Fibroblast of mammary gland (primary cell): Measurements from ENCODE around the gene LAMB4.
A peak's percentile ranks its signal among the peaks of the same experiment; 100 is the strongest.

Experiments
- DNase-seq: peaks from one replicate; pipeline ENCODE4 v3.0.0-alpha.2; 2010; ENCODE audit warnings: low read depth
- H3K4me3 ChIP-seq: 2 replicates; pipeline ENCODE4 v1.5.1; 2011; ENCODE audit warnings: low read depth, mild to moderate bottlenecking, low read length, moderate library complexity; ENCODE audit not compliant: control insufficient read depth
- TF ChIP-seq, protein P1 (sequence below): conservative IDR thresholded peaks from 2 replicates; pipeline ENCODE4 v1.5.1; 2011; ENCODE audit warnings: low read depth, low read length, inconsistent platforms; ENCODE audit not compliant: control insufficient read depth, insufficient read depth

LAMB4 gene

DNA sequence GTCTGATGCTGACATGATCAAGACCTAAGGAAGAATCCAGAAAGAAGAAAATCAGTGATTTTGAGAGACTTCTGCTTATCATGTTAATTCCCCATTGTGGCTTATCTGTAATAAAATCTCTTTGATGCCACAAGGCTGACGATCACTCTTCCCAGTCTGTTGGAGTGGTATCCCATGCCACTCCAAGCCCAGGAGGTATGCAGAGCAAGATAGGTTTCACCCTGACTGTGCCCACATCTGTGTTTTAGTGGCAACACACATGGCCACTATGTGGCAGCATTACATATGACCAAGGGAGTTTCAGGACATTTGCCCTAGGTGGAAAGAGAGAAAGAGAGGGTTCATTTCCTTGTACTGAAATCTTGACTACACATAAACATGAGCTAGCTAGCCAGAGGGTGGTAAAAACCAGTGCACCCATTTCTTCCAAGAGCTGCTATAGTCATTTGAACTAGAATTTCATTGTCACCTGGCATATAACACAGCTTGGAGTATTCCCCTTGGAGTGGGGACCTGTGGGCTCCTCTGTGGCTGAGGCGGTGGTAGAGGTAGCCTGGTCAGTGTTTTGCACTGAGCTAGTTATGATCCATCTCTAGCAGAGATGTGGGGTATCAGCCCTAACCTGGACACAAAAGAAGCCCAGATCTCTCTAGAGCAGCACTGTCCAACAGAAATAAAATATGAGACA is 20.8 kb downstream of the LAMB4 start:
- TF ChIP-seq, protein P1, sequence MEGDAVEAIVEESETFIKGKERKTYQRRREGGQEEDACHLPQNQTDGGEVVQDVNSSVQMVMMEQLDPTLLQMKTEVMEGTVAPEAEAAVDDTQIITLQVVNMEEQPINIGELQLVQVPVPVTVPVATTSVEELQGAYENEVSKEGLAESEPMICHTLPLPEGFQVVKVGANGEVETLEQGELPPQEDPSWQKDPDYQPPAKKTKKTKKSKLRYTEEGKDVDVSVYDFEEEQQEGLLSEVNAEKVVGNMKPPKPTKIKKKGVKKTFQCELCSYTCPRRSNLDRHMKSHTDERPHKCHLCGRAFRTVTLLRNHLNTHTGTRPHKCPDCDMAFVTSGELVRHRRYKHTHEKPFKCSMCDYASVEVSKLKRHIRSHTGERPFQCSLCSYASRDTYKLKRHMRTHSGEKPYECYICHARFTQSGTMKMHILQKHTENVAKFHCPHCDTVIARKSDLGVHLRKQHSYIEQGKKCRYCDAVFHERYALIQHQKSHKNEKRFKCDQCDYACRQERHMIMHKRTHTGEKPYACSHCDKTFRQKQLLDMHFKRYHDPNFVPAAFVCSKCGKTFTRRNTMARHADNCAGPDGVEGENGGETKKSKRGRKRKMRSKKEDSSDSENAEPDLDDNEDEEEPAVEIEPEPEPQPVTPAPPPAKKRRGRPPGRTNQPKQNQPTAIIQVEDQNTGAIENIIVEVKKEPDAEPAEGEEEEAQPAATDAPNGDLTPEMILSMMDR: peak; percentile 33
- no peak overlapping the region for H3K4me3 ChIP-seq
- DNase-seq: peak; percentile 28

DNA sequence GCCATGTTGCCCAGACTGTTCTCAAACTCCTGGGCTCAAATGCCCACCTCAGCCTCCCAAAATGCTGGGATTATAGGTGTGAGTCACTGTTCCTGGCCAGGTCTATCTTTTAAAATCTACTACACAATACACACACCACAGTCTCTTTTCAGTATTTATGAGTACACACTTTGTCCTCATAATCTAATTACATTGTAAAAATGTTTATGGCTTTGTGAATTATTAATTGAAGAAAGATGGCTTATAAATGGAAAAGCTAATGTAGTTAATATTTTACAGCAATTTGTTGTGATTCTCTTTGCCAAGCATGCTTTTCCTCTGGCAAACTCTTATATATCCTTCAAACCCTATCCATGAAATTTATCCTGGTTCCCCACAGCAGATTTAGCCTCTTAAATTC is 22.0 kb downstream of the LAMB4 start:
- DNase-seq: no peak
- TF ChIP-seq, protein P1: no peak
- H3K4me3 ChIP-seq: no peak overlapping the region

DNA sequence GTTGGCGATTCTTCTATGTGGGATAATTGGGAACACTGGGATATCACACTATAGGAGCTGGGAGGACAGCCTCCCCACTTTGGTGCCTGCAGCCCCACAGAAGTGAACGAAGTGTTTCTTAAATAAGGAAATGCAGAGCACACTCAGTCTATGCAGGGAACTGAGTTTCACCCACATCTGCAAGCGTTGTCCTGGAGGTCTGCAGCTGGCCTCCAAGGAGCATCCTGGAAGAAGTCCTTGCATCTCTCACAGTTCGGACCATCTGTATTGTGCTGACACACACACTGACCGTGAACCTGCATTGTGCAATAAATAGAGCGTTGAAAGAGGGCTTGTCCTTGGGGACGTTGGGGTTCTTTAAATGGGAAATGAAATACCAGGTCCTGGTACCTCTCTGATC is 25.8 kb downstream of the LAMB4 start:
- no peak overlapping the region for H3K4me3 ChIP-seq
- TF ChIP-seq, protein P1: no peak
- DNase-seq: peak; percentile 91

DNA sequence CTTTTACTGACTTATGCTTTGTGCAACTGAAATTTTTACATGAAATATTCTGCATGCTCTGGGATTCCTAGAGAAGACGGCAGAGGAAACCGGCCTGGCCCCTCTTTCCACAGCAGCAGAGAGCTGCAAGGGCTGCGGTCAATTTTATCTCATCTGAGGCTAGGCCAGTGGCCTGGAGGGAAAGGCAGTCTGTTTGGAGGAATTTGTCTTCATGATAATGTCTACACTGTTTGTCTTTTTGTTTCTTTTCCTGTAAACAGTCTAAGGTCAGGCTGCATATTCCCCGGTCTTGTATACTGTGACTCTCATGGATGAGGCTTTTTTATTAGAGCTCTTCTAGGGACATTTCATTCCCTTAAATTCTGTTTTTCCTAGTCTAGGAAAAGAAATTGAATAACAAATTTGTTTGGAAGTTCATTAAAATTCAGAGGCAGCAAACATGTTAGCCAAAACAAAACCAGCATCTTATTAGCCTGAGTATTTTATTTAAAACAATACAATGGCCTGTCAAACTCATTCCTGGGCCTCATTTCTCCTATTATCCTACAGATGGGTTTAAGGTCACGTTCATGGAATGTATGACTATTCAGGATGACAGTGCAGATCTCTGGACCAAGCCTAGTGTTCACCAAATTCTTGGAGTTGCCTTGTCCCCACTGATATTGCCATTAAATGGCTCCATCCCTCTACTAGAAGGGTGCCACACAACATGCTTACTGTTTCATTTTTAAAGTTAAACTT is 26.4 kb downstream of the LAMB4 start:
- TF ChIP-seq, protein P1: no peak
- DNase-seq: peak; percentile 61
- no peak overlapping the region for H3K4me3 ChIP-seq

DNA sequence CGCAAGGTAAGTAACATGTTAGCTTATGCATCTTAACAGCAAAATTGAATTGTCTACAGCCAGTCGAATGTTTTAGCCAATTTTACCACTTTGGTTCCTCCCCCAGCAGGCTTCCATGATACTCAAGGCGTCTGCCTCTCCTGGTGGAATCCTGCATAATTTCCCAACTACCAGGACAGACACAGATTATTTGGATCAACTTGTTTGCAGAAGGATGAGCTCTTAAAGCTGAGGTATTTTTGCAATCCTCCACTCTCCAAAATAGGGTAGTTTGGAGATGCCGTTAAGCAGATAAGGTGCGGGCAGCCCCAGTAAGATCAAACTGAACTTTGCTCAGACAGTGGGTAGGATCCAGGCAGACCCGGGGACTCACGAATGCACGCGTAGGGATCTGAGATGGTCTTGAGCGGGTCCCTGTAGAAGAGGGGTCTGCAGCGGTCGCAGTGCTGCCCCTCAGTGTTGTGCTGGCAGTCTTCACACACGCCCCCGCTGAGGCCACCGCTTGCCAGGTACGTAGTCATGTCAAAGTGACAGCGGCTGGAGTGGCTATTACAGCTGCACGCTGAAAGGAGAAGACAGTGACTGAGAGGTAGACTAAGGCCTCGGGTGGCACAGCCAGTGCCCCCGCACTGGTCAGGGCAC is 27.4 kb downstream of the LAMB4 start:
- TF ChIP-seq, protein P1: no peak
- DNase-seq: no peak

DNA sequence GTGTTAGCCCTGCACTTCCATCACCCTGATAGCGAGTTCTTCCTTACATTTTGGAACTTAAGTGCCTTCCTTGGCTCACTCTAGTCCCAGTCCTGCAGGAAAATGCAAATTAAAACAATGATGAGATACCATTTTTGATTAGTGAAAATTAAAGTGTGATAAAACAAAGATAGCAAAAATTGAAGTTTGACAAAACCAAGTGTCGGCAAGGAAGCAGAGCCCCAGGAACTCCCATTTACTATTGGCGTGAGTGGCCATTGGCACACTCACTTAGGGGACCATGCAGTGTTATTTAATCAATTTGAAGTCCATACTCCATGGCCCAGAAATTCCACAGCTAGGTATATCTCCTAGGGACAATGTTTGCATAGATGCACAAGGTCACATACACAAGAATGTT is 28.4 kb downstream of the LAMB4 start:
- TF ChIP-seq, protein P1: no peak
- no peak overlapping the region for H3K4me3 ChIP-seq
- no peak for DNase-seq

More for the DNA sequence above, 27.4 kb downstream of the LAMB4 start:
- H3K4me3 ChIP-seq: no peak overlapping the region
